Activated CD8-positive, alpha-beta memory T cell treated with anti-CD3 and anti-CD28 coated beads, Interleukin-2, amount 50 U/mL, for 4 hours (primary cell): ENCODE data around the gene MAPK4.
"Not testable (repeated sequence)": the region's sequence is repeated elsewhere in the genome, so short reads cannot be mapped to it uniquely, and the experiment has no call there.

ENCODE experiments used
- DNase-seq: peaks from one replicate; pipeline ENCODE4 v3.0.0-alpha.2; 2020

The MAPK4 gene

DNA sequence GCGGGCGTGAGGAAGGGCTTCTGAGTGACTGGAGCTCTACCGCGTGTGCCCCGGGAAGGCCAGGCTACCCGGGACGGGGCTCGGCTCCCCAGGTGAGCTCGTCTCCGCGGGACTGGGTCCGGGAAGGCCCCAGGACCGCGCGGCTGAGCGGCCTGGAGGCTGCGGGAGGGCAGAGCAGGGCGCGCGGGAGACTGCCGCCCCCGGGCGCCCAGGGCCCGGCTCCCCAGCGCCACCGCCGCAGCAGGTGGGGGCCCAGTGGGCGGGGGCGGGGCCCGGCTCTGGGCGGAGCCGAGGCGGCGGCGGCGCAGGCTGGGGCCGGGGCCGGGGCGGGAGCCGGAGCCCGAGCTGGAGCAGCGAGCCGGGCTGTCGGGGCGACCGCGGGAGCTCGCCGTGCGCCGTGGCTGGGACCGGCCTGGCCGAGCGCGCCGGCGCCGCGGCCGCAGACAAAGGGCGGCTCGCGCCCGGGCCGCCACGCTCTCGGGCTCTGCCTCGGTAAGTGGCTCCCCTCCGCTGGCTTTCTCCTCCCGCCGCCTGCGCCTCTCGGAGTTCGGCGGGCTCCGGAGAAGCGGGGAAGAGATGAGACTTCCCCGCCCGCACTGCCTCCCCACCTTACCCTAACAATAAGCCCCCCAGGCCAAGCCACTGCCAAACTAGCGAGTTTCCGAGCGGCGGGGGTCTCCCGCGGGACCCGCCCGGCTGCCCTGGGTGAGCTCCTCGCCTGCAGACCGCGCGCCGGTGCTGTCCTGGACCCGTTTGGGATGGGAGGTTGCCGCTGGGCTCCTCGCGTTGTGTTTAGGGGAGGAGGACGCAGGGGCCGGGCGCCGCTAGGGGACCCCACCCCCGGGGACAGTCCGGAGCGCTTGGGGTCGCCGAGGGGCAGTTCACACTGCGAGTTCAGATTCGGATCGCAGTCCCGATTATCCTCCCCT, at the start of gene MAPK4:
MAPK4 (plus strand) TSS at position 336 of the 929 bp plus-strand sequence. CDS start 103,872 bp downstream, outside the sequence.
- no peak for DNase-seq

GRCh38 chr18:50517277-50517676, 42.6 kb upstream of the MAPK4 start:
- DNase-seq: not testable (repeated sequence)

- no peak for DNase-seq
Observed at GRCh38 chr18:50518787-50519546, 40.9 kb upstream of the MAPK4 start.

- no peak for DNase-seq
Observed at GRCh38 chr18:50523165-50523564, 36.7 kb upstream of the MAPK4 start.

DNA sequence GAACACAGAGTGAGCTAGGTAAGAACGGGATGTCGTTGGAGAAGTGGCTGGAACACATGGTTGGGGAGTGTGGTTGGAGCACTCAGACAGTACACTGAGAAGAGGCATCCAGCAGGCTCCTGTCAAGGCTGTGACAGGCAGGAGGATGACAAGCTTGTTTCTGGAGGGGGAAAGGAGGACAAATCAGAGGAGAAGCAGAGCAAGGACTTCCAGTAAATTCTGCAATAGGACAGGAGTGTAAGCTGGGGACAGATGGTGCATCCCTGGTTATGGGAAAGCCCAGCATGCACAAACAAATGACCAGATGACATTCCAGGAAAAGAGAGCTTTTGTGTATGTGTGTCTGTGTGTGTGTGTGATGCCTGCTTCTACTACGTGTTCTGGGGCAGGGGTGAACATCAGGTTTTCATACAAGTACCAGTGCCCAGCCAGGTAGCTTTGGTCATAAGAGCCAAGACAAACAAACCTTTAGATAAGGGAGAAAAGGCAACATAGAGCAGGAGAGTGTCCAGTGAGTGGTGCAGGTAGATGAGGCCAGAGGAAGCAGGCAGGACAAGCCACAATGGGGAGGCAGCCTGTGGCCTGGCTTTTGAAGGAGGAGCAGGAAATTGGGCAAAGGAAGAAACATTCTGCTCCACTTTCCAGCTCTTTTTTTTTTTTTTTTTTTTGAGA, 32.1 kb upstream of the MAPK4 start:
- DNase-seq: no peak

DNA sequence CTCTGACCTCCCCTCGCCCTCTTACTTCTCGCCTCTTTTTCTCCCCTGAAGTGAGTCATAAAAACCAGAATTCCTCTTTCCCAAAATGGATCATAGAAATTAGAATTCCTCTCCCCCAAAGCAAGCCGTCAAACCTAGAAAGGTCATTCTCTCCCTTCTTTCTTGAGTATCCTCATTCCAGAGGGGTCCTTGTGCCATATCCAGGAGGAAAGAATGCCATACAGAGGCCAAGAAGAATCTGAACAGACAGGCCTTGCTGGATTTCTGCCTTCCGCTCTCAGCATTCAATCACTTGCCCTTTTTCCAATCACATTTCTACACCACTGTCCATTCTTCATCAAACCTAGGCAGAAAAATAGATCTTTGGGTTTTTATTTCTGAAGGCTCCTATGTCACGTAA, 31.1 kb upstream of the MAPK4 start:
- no peak for DNase-seq

GRCh38 chr18:50533822-50534221, 26.1 kb upstream of the MAPK4 start:
- DNase-seq: not testable (repeated sequence)

DNA sequence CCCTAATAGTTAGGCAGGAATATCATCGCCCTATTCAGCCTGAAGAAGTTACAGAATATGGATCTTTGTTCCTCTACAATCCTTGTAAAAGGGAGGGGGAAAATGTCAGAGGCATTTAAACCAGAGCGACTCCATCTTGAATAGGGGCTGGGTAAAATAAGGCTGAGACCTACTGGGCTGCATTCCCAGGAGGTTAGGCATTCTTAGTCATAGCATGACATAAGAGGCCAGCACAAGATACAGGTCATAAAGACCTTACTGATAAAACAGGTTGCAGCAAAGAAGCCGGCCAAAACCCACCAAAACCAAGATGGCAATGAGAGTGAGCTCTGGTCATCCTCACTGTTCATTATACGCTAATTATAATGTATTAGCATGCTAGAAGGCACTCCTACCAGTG, 15.4 kb upstream of the MAPK4 start:
- DNase-seq: not testable (repeated sequence)

GRCh38 chr18:50545936-50546335, 14.0 kb upstream of the MAPK4 start:
- no peak for DNase-seq

DNA sequence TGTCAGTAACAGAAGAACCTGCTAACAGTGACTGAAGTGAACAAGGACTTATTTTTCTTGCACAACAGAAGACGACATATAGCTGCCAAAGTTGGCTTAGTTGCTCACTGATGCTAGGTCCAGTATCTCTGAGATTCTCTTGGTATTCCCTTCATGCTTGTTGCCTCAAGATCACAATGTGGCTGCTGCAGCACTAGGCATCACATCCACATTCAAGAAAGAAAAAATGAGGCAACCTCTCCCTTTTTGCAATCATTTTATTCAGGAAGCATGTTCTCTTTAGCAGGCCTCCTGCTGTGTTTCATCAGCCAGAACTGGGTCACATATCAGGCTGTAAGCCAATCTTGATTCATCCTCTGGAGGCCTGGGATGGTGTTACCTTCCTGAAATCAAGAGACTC, 11.7 kb upstream of the MAPK4 start:
- DNase-seq: no peak

- not testable (repeated sequence) for DNase-seq
Observed at GRCh38 chr18:50551651-50552050, 8.2 kb upstream of the MAPK4 start.

- no peak for DNase-seq
Observed at GRCh38 chr18:50558157-50558556, 1.7 kb upstream of the MAPK4 start.

GRCh38 chr18:50558948-50559751, 737 bp upstream of the MAPK4 start:
- DNase-seq: no peak

DNA sequence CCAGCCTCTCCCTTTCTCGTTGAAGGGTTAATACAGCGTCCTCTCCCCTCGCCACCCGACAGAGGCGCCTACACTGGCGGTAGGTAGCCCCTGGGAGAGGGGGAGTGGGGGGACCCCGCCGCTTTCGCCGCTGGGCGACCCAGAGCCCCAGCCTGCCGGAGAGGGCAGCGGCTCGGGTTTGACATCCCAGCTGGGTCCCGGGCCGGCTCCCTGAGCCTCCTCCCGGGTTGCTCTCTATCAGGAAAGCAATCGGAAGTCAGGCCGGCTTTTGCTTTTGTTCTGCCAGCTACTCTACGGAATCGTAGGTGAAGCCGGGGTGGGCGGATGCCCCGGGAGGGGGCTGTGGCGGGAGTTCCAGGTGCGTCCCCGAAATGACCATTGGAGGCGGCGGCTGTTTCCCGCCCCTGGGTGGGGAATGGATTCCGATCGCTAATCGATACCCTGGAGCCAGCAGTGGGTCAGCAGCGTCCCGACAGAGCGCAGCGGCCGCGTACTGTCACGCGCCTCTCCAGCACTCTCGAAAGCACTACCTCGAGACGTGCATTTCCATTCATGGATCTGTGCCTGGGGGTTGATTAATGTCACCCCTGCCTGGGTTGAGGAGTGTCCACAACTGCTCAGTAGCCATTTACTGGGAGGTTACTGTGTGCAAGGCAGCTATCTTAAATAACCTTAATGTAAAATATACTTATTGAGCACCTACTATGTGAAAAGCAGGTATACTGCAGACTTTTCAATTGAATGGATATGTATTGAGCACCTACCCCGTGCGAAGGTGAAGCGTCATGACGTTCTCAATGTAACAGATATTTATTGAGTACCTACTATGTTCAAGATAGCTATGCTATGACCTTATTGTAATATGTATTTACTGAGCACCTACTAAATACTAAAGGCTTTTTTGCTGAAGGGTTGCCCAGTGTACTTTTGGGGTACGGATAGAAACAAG, 1.1 kb downstream of the MAPK4 start:
- DNase-seq: no peak

DNA sequence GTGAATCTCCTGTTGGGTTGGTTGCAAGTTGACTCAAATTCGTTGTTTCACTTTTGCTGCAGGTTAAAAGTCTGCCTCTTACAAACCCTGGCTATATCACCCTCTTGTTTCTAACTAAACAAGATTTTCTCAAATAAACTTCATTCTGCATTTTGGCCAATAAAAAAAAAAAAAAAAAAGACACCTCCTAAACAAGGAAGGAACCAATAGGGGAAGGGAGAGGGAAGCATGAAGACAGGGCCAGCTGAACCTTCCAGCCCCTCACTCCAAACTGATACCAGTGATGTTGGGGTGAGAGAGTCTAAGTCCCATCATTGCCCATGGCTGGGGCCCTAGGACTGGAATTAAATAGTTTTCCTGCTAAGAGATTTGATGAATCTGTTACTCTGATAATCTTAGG, 2.4 kb downstream of the MAPK4 start:
- not testable (repeated sequence) for DNase-seq

GRCh38 chr18:50562686-50563085, 2.8 kb downstream of the MAPK4 start:
- no peak for DNase-seq

DNA sequence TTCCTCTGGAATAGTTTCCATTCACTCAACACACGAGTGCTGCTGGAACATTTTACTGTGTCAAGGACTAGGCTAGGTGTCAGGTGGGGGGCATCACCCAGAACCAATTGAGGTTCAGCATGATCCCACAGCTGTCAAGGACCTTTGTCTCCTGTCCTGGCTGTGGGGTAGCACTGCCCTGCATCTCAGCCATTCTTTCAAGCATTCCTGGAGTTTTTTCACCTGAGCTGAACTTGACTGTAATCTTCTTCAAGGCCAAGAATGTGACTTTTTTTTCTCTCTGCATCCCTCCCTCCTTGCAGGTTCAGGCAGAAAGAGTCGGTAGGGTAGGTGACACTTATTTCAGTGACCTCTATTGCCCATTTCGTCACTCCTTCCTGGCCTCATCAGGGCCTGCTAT, 3.5 kb downstream of the MAPK4 start:
- DNase-seq: no peak

DNA sequence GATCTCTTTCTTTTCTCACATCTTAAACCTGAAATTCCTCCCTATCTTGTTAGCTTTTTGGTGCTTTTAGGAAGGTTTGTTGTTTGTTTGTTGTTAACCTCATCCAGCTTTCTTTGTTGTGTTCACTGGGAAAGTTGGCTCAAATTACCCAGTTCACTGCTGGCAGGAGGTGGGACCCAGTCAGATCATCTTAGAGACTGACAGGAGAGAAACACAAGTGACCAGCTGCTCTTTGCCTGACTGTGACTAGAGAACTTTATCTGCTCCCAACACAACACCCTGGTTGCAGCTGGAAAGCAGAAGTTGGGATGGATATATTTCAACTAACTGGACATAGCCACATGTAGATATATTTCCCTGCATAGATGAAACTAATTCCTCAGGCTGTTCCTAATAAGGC, 10.0 kb downstream of the MAPK4 start:
- no peak for DNase-seq

GRCh38 chr18:50571606-50572005, 11.7 kb downstream of the MAPK4 start:
- DNase-seq: no peak

DNA sequence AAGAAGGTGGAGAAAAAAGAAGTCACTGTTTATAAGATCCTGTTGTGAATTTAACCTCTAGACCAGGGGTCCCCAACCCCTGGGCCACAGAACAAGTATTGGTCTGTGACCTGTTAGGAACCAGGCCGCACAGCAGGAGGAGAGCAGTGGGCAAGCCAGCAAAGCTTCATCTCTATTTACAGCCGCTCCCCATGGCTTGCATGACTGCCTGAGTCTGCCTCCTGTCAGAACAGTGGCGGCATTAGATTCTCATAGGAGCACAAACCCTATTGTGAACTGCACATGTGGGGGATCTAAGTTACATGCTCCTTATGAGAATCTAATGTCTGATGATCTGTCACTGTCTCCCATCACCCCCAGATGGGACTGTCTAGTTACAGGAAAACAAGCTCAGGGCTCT, 13.3 kb downstream of the MAPK4 start:
- DNase-seq: not testable (repeated sequence)

- DNase-seq: no peak
Observed at GRCh38 chr18:50573679-50574078, 13.8 kb downstream of the MAPK4 start.
